ENCODE data around the gene ZC3H7B. TPM values are rescaled to one million over a fixed set of nuclear protein-coding genes. Genes with fewer than 3 reads are reported as not detected.

ZC3H7B gene
- polyA plus RNA-seq, 3 donors: 0.31 to 15.7 (median 0.49) TPM

DNA sequence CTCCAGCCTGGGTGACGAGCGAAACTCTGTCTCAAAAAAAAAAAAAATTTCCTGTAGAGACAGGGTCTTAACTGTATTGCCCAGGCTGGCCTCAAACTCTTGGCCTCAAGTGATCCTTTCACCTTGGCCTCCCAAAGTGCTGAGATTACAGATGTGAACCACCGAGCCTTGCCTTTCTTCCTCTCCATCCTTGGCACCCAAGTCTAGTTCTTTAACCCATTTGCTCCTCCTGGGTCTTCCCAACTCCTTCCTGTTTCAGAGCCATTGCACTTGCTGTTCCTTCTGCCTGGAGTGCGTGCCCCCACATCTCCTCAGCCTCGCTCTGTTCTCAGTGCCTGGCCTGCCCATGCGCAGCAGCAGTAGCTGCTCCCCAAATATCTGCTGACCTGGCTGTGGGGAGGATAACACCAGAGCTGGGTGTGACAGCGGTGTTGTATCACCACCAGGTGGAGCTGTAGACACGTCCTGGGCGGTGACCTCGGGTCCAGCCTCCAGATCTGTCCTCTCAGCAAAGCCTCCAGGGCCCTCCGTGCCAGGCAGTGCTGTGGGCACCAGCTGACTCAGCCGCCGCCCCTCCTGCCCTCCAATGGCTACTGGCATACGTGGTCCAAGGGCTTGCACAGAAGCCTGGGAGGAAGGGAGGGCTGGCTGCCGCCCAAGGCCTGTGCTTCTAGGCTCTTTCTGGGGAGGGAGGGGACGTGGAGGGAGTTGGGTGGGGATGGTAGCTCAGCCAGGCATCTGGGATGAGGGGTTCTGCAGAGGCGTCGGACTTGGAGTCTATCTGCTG lies 102.4 kb downstream of the ZC3H7B start:
- Mint-ChIP-seq H3K9me3 (peaks cover 0 to 2% (median 0%) of the 10 kb centered on the region in 7 donors), H3K27me3 (ENCODE audit: low read depth in 3 of 3) (peaks cover 3 to 6% (median 3%) of the 10 kb centered on the region in 3 donors), H3K36me3 (no peaks in the 10 kb centered on the region), H3K4me3 (no peak overlapping the region), H3K27ac (no peak overlapping the region), H3K4me1 (peaks cover 10% of the 10 kb centered on the region)
- DNase-seq: peak; percentile 87 to 92 (median 90)
- H3K27ac ChIP-seq (ENCODE audit: low read depth in 1 of 2, low read length in 2 of 2): no peak overlapping the region
- H3K79me2 ChIP-seq (ENCODE audit: insufficient read depth, low read length): no peaks in the 10 kb centered on the region
- WGBS (ENCODE audit: insufficient coverage): 19% methylated on average over 11 of the region's 18 CpGs
- H3K4me2 ChIP-seq (replicated peaks; ENCODE audit: extremely low read depth, low read length, poor library complexity, severe bottlenecking): peak overlapping the region; percentile 17
- peak; percentile 89 for TF ChIP-seq CTCF (IDR thresholded peaks at IDR 0.05)
- intact Hi-C loops (cut with micrococcal nuclease): loop anchor here (2.0 to 10.0 kb wide), 2 partner anchors 113 to 191 kb away; no protein-coding TSS in a partner anchor
- peak overlapping the region; percentile 38 for H2AFZ ChIP-seq (ENCODE audit: insufficient read depth, low read depth, low read length, poor library complexity, severe bottlenecking)
- no peaks in the 10 kb centered on the region for H4K20me1 ChIP-seq (ENCODE audit: insufficient read depth, low read length)
- no peak overlapping the region for H3K9ac ChIP-seq (ENCODE audit: insufficient read depth, low read length, poor library complexity, severe bottlenecking)
- no peaks in the 10 kb centered on the region for H3K9me3 ChIP-seq (replicated peaks in 1 of 2; ENCODE audit: control insufficient read depth in 1 of 2, insufficient read depth in 1 of 2, low read length in 2 of 2)
- H3K27me3 ChIP-seq (ENCODE audit: control insufficient read depth in 2 of 2, insufficient read depth in 2 of 2, low read length in 2 of 2): no peaks in the 10 kb centered on the region
- no peak overlapping the region for H3K4me3 ChIP-seq (replicated peaks in 1 of 3; ENCODE audit: low read depth in 2 of 3, low read length in 3 of 3)
- no peaks in the 10 kb centered on the region for H3K4me1 ChIP-seq (ENCODE audit: control insufficient read depth in 1 of 2, insufficient read depth in 2 of 2, low read length in 2 of 2)
- H3K36me3 ChIP-seq (replicated peaks in 1 of 2; ENCODE audit: control insufficient read depth in 1 of 2, insufficient read depth in 2 of 2, low read length in 2 of 2): no peaks in the 10 kb centered on the region

- H3K79me2 ChIP-seq (ENCODE audit: insufficient read depth, low read length): no peaks in the 10 kb centered on the region
- Mint-ChIP-seq H3K27me3 (ENCODE audit: low read depth in 3 of 3) (peaks cover 3 to 6% (median 5%) of the 10 kb centered on the region in 3 donors), H3K27ac (no peak overlapping the region), H3K4me1 (peaks cover 10% of the 10 kb centered on the region), H3K36me3 (no peaks in the 10 kb centered on the region), H3K9me3 (peaks cover 0 to 2% (median 0%) of the 10 kb centered on the region in 7 donors), H3K4me3 (no peak overlapping the region)
- no peaks in the 10 kb centered on the region for H3K36me3 ChIP-seq (replicated peaks in 1 of 2; ENCODE audit: control insufficient read depth in 1 of 2, insufficient read depth in 2 of 2, low read length in 2 of 2)
- H3K27me3 ChIP-seq (ENCODE audit: control insufficient read depth in 2 of 2, insufficient read depth in 2 of 2, low read length in 2 of 2): no peaks in the 10 kb centered on the region
- no peak for DNase-seq
- no peaks in the 10 kb centered on the region for H3K4me1 ChIP-seq (ENCODE audit: control insufficient read depth in 1 of 2, insufficient read depth in 2 of 2, low read length in 2 of 2)
- H3K9ac ChIP-seq (ENCODE audit: insufficient read depth, low read length, poor library complexity, severe bottlenecking): no peak overlapping the region
- no peak overlapping the region for H3K4me2 ChIP-seq (replicated peaks; ENCODE audit: extremely low read depth, low read length, poor library complexity, severe bottlenecking)
- no peaks in the 10 kb centered on the region for H4K20me1 ChIP-seq (ENCODE audit: insufficient read depth, low read length)
- H3K27ac ChIP-seq (ENCODE audit: low read depth in 1 of 2, low read length in 2 of 2): no peak overlapping the region
- H3K9me3 ChIP-seq (replicated peaks in 1 of 2; ENCODE audit: control insufficient read depth in 1 of 2, insufficient read depth in 1 of 2, low read length in 2 of 2): no peaks in the 10 kb centered on the region
- TF ChIP-seq CTCF (IDR thresholded peaks at IDR 0.05): no peak
- 73% methylated on average over 3 of the region's 8 CpGs for WGBS (ENCODE audit: insufficient coverage)
- no peak overlapping the region for H3K4me3 ChIP-seq (replicated peaks in 1 of 3; ENCODE audit: low read depth in 2 of 3, low read length in 3 of 3)
- H2AFZ ChIP-seq (ENCODE audit: insufficient read depth, low read depth, low read length, poor library complexity, severe bottlenecking): no peak overlapping the region
- intact Hi-C loops (cut with micrococcal nuclease): loop anchor here (2.0 to 10.0 kb wide), 2 partner anchors 111 to 189 kb away; no protein-coding TSS in a partner anchor
Measured at GRCh38 chr22:41405588-41405987, 104.3 kb downstream of the ZC3H7B start.

All from CD14-positive monocyte (primary cell).